Mesothelial cell of epicardium (in vitro differentiated cells): ENCODE data around the gene TSSC4. TPM values are rescaled to one million over a fixed set of nuclear protein-coding genes. Genes with fewer than 3 reads are reported as not detected.

ENCODE experiments used
- DNase-seq, 2 experiments: peaks; one replicate each; pipeline ENCODE4 v3.0.0; 2021; ENCODE audit warnings: low spot score in 2 of 2; ENCODE audit not compliant: unreplicated experiment in 2 of 2
- H3K27ac Mint-ChIP-seq: 2 replicates; pipeline ENCODE4 v1.8.0; 2021; ENCODE audit warnings: mixed read lengths
- H3K27me3 Mint-ChIP-seq: 2 replicates; pipeline ENCODE4 v1.8.0; 2021; ENCODE audit warnings: low read depth, mixed read lengths
- H3K36me3 Mint-ChIP-seq: 2 replicates; pipeline ENCODE4 v1.8.0; 2021; ENCODE audit warnings: mixed read lengths
- H3K4me1 Mint-ChIP-seq: 2 replicates; pipeline ENCODE4 v1.8.0; 2021; ENCODE audit warnings: mixed read lengths
- H3K4me3 Mint-ChIP-seq: 2 replicates; pipeline ENCODE4 v1.8.0; 2021; ENCODE audit warnings: mild to moderate bottlenecking, moderate library complexity, mixed read lengths
- H3K9me3 Mint-ChIP-seq: 2 replicates; pipeline ENCODE4 v1.8.0; 2021; ENCODE audit warnings: mixed read lengths
- total RNA-seq: library from RNA; stranded (reverse); gene quantifications from 3 replicates; pipeline ENCODE4 v1.2.1, GENCODE V29; 2021
- TF ChIP-seq, protein P1 (sequence below): fragments of 200-600 bp; sonication (generic); IDR thresholded peaks from one replicate; pipeline ENCODE4 v1.5.0; 2021; ENCODE audit warnings: antibody characterized with exemption; ENCODE audit not compliant: unreplicated experiment

Gene TSSC4
- total RNA-seq, 1 donor from 2014 or later: 79.3 TPM

DNA sequence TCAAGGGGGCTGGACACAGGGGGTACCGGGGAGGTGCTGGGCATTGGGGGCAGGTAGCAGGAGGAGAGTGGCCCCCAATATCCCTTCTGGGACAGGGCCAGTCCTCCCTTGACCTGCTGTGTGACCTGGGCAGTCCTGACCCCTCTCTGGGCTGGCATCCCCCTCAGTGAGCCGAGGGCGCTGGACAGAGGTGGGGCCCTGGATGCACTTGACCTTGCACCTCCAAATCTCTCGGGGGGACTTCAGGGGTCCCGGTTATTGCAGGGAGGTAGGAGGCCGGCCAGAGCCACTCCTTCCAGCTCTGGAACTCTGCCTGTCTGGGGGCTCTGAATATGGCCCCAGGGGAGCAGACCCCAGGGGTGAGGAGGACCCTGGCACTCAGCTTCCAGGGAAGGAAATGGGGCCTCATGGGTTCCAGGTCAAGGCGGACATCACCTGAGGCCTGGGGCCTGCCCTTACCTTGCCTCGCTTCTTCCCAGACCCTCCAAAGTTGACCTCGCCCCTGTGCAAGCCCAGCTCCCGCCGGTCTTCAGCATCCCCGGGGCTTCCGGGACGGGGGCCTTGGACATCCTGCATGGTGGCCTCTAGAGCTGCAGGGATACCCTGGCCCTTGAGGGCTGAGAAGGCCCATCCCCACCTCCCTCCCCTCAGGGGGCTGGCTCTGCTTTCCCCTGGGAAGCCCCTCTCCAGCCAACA, 22.1 kb downstream of the TSSC4 start:
- TF ChIP-seq, protein P1, sequence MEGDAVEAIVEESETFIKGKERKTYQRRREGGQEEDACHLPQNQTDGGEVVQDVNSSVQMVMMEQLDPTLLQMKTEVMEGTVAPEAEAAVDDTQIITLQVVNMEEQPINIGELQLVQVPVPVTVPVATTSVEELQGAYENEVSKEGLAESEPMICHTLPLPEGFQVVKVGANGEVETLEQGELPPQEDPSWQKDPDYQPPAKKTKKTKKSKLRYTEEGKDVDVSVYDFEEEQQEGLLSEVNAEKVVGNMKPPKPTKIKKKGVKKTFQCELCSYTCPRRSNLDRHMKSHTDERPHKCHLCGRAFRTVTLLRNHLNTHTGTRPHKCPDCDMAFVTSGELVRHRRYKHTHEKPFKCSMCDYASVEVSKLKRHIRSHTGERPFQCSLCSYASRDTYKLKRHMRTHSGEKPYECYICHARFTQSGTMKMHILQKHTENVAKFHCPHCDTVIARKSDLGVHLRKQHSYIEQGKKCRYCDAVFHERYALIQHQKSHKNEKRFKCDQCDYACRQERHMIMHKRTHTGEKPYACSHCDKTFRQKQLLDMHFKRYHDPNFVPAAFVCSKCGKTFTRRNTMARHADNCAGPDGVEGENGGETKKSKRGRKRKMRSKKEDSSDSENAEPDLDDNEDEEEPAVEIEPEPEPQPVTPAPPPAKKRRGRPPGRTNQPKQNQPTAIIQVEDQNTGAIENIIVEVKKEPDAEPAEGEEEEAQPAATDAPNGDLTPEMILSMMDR: no peak

DNA sequence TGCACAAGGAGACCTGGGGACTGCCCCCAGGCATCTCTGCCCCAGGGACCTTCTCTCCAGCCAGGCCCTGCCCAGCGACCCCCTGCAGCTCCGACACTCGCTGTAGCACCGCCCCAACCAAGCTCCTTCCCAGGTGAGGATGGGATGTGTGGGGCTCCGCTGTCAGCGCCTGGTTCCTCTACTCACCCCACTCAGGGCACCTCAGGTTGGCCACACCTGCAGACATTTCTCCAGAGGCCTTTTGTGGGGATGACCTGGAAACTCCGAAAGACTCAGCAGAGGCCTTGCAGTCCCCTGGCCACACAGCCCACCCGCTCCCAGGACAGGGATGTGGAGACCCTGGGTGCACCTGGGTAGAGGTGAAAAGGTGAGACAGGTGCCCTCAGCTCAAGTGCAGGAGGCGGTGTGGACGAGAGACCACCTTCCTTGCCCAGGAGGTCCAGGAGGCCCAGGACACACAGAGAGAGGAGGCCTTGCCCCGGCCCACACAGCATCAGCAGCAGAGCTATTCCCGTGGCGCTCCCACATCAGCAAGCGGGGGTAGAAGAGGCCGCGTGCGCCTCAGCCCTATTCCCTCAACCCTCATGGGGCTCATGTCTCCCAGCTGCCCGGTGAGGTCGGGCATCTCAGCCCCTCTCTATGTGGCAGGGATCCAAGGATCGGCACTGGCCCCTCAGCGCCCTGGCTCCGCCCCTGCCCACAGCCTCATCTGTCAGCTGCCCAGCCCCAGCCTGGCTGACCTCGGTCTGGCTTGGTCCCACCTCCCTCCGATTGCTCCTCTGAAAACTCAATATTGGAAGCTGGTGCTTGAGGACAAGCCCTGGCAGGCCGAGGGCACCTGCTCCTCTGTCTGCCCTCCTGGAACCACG, 22.8 kb downstream of the TSSC4 start:
- DNase-seq: no peak
- no peaks in the 10 kb centered on the region for H3K36me3 Mint-ChIP-seq
- H3K27me3 Mint-ChIP-seq: peaks cover 2% of the 10 kb centered on the region
- H3K4me3 Mint-ChIP-seq: no peak overlapping the region
- peaks cover 6% of the 10 kb centered on the region for H3K4me1 Mint-ChIP-seq
- no peak overlapping the region for H3K27ac Mint-ChIP-seq
- H3K9me3 Mint-ChIP-seq: no peaks in the 10 kb centered on the region
- TF ChIP-seq, protein P1: no peak

More for the DNA sequence above, 22.1 kb downstream of the TSSC4 start:
- Mint-ChIP-seq H3K27ac (no peak overlapping the region), H3K4me1 (peaks cover 6% of the 10 kb centered on the region), H3K9me3 (no peaks in the 10 kb centered on the region), H3K36me3 (no peaks in the 10 kb centered on the region), H3K4me3 (no peak overlapping the region), H3K27me3 (peaks cover 2% of the 10 kb centered on the region)
- DNase-seq: no peak

DNA sequence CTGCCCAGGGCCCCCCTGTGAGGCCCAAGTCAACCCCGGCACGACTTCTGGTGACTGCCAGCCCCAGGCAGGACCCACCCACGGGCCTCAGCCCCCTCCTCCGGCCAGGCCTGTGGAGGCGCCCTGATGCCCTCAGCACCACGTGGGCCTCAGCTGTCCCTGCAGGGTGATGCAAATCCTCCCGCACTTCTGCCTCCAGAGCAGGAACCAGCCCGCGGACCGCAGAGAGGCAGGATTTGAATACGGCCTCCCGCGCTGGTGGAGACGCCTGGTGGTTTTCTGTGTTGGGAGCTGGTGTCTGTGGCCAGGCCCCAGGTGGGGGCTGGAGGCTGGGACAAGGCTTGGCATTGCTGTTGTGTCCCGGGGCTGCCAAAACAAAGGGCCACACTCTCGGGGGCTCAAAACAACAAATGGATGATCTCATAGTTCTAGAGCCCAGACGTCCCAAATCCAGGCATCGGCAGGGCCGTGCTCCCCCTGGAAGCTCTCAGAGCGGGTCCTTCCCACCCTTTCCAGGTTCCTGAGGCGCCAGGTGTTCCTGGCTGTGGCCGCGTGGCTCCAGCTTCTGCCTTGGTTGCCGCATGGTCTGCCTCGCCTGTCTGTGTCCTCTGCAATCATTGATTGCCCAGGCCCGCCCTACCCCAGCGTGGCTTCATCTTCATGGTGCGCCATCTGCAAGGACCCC, 24.4 kb downstream of the TSSC4 start:
- H3K4me1 Mint-ChIP-seq: no peaks in the 10 kb centered on the region
- no peak for DNase-seq
- no peaks in the 10 kb centered on the region for H3K36me3 Mint-ChIP-seq
- no peak overlapping the region for H3K27ac Mint-ChIP-seq
- no peak overlapping the region for H3K4me3 Mint-ChIP-seq
- TF ChIP-seq, protein P1: no peak
- H3K27me3 Mint-ChIP-seq: peaks cover 2% of the 10 kb centered on the region
- H3K9me3 Mint-ChIP-seq: no peaks in the 10 kb centered on the region

DNA sequence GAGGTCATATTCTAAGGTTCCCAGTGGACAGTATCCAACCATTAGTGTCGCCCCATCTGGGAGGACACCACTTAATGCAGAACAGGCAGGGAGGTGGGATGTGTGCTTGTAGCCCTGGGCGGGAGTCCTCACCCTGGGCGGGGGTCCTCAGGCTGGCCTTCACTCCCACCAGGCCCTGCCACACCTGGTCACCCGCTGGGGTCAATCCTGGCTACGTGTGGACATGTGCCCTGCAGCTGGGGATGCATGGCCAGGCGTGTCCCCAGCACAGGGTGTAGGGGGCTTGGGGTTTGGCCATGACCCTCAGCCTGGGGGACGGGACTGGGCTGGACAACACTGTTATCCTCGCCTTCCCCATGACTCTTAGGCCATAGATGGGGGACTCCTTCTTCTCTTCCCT, 25.0 kb downstream of the TSSC4 start:
- Mint-ChIP-seq H3K27ac (no peak overlapping the region), H3K9me3 (no peaks in the 10 kb centered on the region), H3K36me3 (no peaks in the 10 kb centered on the region), H3K27me3 (peaks cover 2% of the 10 kb centered on the region), H3K4me1 (no peaks in the 10 kb centered on the region), H3K4me3 (no peak overlapping the region)
- no peak for DNase-seq
- TF ChIP-seq, protein P1: no peak

DNA sequence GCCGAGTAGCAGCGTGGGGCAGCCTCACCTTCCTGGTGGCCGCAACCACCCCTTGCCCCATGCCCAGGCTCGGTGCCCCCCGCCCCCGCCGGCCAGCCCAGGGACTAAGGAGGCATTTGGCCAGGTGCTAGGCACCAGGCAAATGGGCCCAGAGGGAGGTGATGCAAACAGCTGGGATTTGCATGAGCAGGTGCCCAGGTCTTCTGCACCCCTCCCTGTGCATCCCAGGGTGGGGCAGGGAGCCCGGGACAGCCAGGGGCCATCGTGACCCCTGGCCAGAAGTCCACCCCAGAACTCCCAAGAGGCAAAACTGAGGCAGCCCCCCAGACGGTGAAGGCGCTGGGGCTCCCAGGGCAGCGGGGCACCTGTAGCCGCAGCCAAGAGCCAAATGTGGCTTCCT, 25.7 kb downstream of the TSSC4 start:
- Mint-ChIP-seq H3K9me3 (no peaks in the 10 kb centered on the region), H3K4me3 (no peak overlapping the region), H3K36me3 (no peaks in the 10 kb centered on the region), H3K27me3 (peaks cover 2% of the 10 kb centered on the region), H3K4me1 (no peaks in the 10 kb centered on the region), H3K27ac (no peak overlapping the region)
- TF ChIP-seq, protein P1: no peak
- DNase-seq: no peak
